GM19238 (cell line): ENCODE data around the gene FBXO2.

ENCODE experiments used
- DNase-seq: peaks from one replicate; pipeline ENCODE4 v3.0.0; 2011; ENCODE audit warnings: low spot score; ENCODE audit not compliant: insufficient read length

The FBXO2 gene

GRCh38 chr1:11682287-11682771, 28.1 kb upstream of the FBXO2 start:
- DNase-seq = no peak

GRCh38 chr1:11681071-11681771, 27.0 kb upstream of the FBXO2 start, which contains the start of gene MAD2L2:
TSS of gene MAD2L2 (minus strand) at chr1:11681148. CDS start at chr1:11680601, 547 bp downstream.
- peak; percentile 96 for DNase-seq

GRCh38 chr1:11680270-11681070, 26.2 kb upstream of the FBXO2 start:
- peak; percentile 45 for DNase-seq

GRCh38 chr1:11678442-11678841, 24.2 kb upstream of the FBXO2 start:
- no peak for DNase-seq

- no peak for DNase-seq
Observed at GRCh38 chr1:11676386-11677103, 22.3 kb upstream of the FBXO2 start.

- no peak for DNase-seq
Observed at GRCh38 chr1:11675325-11675724, 21.1 kb upstream of the FBXO2 start.

- DNase-seq = no peak
Observed at GRCh38 chr1:11674488-11674887, 20.3 kb upstream of the FBXO2 start.

GRCh38 chr1:11673089-11673769, 19.0 kb upstream of the FBXO2 start:
- no peak for DNase-seq

- DNase-seq = no peak
Observed at GRCh38 chr1:11671544-11672286, 17.5 kb upstream of the FBXO2 start.

- DNase-seq = no peak
Observed at GRCh38 chr1:11671205-11671543, 16.9 kb upstream of the FBXO2 start.

GRCh38 chr1:11670747-11671146, 16.5 kb upstream of the FBXO2 start:
- DNase-seq = no peak

- DNase-seq = no peak
Observed at GRCh38 chr1:11668516-11668915, 14.3 kb upstream of the FBXO2 start.

- DNase-seq = peak; percentile 76
Observed at GRCh38 chr1:11664336-11665065, 10.3 kb upstream of the FBXO2 start.

GRCh38 chr1:11661103-11661502, 6.9 kb upstream of the FBXO2 start:
- no peak for DNase-seq

- DNase-seq = no peak
Observed at GRCh38 chr1:11659748-11660147, 5.5 kb upstream of the FBXO2 start.

GRCh38 chr1:11658542-11658941, 4.3 kb upstream of the FBXO2 start:
- DNase-seq = no peak

- DNase-seq = no peak
Observed at GRCh38 chr1:11657654-11658053, 3.4 kb upstream of the FBXO2 start.

- DNase-seq = no peak
Observed at GRCh38 chr1:11654939-11655808, 945 bp upstream of the FBXO2 start.

- DNase-seq = no peak
Observed at GRCh38 chr1:11653861-11654136, 430 bp downstream of the FBXO2 start.
